Astrocyte (in vitro differentiated cells and primary cell): ENCODE data around the gene ULK4. TPM values are rescaled to one million over a fixed set of nuclear protein-coding genes. Genes with fewer than 3 reads are reported as not detected.

Experiments
- DNase-seq: peaks from one replicate; pipeline ENCODE4 v3.0.0-alpha.2; 2010; ENCODE audit warnings: low read depth
- FAIRE-seq: peaks from 2 replicates; lab custom pipeline; 2011; peaks lifted over from hg19 to GRCh38; lab: Jason Lieb, UNC
- H2AFZ ChIP-seq: 2 replicates; pipeline ENCODE4 v1.6.0; 2012; ENCODE audit warnings: low read depth, low read length, inconsistent platforms
- H3K27ac ChIP-seq: 2 replicates; pipeline ENCODE4 v1.5.1; 2011; ENCODE audit warnings: low read depth, low read length, inconsistent platforms
- H3K27me3 ChIP-seq: 2 replicates; pipeline ENCODE4 v1.6.0; 2011; ENCODE audit warnings: low read length, inconsistent platforms; ENCODE audit not compliant: insufficient read depth
- H3K36me3 ChIP-seq: 2 replicates; pipeline ENCODE4 v1.5.1; 2011; ENCODE audit warnings: low read length, inconsistent platforms; ENCODE audit not compliant: insufficient read depth
- H3K4me1 ChIP-seq: 2 replicates; pipeline ENCODE4 v1.5.1; 2011; ENCODE audit warnings: low read length, inconsistent platforms; ENCODE audit not compliant: insufficient read depth
- H3K4me2 ChIP-seq: 2 replicates; pipeline ENCODE4 v1.6.0; 2012; ENCODE audit warnings: low read length, inconsistent platforms
- H3K4me3 ChIP-seq: 2 replicates; pipeline ENCODE4 v1.5.1; 2011; ENCODE audit warnings: low read depth, mild to moderate bottlenecking, low read length, inconsistent platforms; ENCODE audit not compliant: insufficient read depth
- H3K79me2 ChIP-seq: 2 replicates; pipeline ENCODE4 v1.6.0; 2012; ENCODE audit warnings: mild to moderate bottlenecking, low read length, inconsistent platforms; ENCODE audit not compliant: insufficient read depth
- H3K9ac ChIP-seq: 2 replicates; pipeline ENCODE4 v1.6.0; 2012; ENCODE audit warnings: mild to moderate bottlenecking, low read length, inconsistent platforms
- H3K9me3 ChIP-seq: 2 replicates; pipeline ENCODE4 v1.5.1; 2012; ENCODE audit warnings: low read depth, mild to moderate bottlenecking, low read length, inconsistent platforms; ENCODE audit not compliant: insufficient read depth
- H4K20me1 ChIP-seq: 2 replicates; pipeline ENCODE4 v1.6.0; 2012; ENCODE audit warnings: low read length, inconsistent platforms; ENCODE audit not compliant: insufficient read depth
- H3K27ac Mint-ChIP-seq: one replicate; pipeline ENCODE4 v1.8.0; 2021; ENCODE audit warnings: mild to moderate bottlenecking, mixed read lengths; ENCODE audit not compliant: unreplicated experiment
- H3K27me3 Mint-ChIP-seq: one replicate; pipeline ENCODE4 v1.8.0; 2021; ENCODE audit warnings: low read depth, mixed read lengths; ENCODE audit not compliant: unreplicated experiment
- H3K36me3 Mint-ChIP-seq: one replicate; pipeline ENCODE4 v1.8.0; 2021; ENCODE audit warnings: low read depth, mixed read lengths; ENCODE audit not compliant: unreplicated experiment
- H3K4me1 Mint-ChIP-seq: one replicate; pipeline ENCODE4 v1.8.0; 2021; ENCODE audit warnings: low read depth, mixed read lengths; ENCODE audit not compliant: unreplicated experiment
- H3K4me3 Mint-ChIP-seq: one replicate; pipeline ENCODE4 v1.8.0; 2021; ENCODE audit warnings: mild to moderate bottlenecking, moderate library complexity, mixed read lengths; ENCODE audit not compliant: unreplicated experiment
- H3K9me3 Mint-ChIP-seq: one replicate; pipeline ENCODE4 v1.8.0; 2021; ENCODE audit warnings: mild to moderate bottlenecking, mixed read lengths; ENCODE audit not compliant: unreplicated experiment
- CTCF ChIP-seq: IDR thresholded peaks from 2 replicates; pipeline ENCODE4 v1.5.1; 2011; ENCODE audit warnings: low read depth, mild to moderate bottlenecking, inconsistent platforms, low read length, moderate library complexity; ENCODE audit not compliant: insufficient read depth
- EZH2 ChIP-seq: IDR thresholded peaks from 2 replicates; pipeline ENCODE4 v1.6.1; 2012; ENCODE audit warnings: mild to moderate bottlenecking, low read length, inconsistent platforms; ENCODE audit not compliant: insufficient read depth
- total RNA-seq: library from RNA; stranded (reverse); gene quantifications from 2 replicates; pipeline ENCODE4 v1.2.1, GENCODE V29; 2021

ULK4 gene
- total RNA-seq, 1 donor from 2014 or later, result 6.6 TPM

DNA sequence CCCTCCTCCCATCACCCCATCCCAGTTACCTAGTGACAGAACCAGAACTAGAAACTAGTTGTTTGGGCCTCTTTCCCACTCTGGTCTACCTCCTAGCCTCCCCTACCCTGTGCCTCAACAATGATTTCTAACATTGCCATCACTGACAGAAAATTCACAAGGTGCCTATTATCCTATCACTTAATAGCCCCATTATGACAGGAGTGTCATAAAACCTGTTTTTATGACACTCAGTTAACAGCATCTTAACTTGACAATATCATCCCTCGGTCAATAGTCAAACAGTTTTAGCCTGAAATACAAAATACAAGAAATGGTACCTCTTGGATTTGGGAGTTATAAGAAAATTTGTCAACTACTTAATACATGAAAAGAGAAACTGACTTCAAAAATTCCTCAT, 46.5 kb downstream of the ULK4 start:
- H3K9me3 Mint-ChIP-seq, result no peaks in the 10 kb centered on the region
- no peak for FAIRE-seq
- no peak for DNase-seq
- no peak overlapping the region for H3K4me3 Mint-ChIP-seq
- Histone ChIP-seq H3K4me1 (no peaks in the 10 kb centered on the region), H3K27ac (no peak overlapping the region), H2AFZ (no peak overlapping the region), H3K79me2 (no peaks in the 10 kb centered on the region), H3K27me3 (no peaks in the 10 kb centered on the region), H3K4me2 (no peak overlapping the region), H3K9me3 (no peaks in the 10 kb centered on the region), H3K9ac (no peak overlapping the region), H3K4me3 (no peak overlapping the region), H4K20me1 (no peaks in the 10 kb centered on the region), H3K36me3 (no peaks in the 10 kb centered on the region)
- H3K36me3 Mint-ChIP-seq, result peaks cover 2% of the 10 kb centered on the region
- TF ChIP-seq EZH2 (no peak), CTCF (no peak)
- H3K4me1 Mint-ChIP-seq, result no peaks in the 10 kb centered on the region
- no peaks in the 10 kb centered on the region for H3K27me3 Mint-ChIP-seq
- H3K27ac Mint-ChIP-seq, result no peak overlapping the region

DNA sequence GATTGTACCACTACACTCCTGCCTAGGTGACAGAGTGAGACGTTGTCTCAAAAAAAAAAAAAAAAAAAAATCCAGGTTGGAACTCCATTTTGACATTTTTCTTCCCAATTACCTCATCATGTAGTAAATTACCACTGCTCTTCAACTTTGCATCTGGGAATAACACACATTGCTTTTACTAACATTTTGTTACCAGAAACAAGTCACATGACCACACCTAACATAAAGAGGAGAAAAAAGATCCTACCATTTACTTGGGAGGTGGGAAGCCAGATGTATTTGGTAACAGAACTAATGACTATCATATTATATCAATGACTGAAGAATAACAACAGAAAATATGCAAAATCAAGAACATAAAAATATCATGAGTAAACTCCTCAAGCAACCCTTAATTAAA, 49.6 kb downstream of the ULK4 start:
- H3K27me3 Mint-ChIP-seq, result no peaks in the 10 kb centered on the region
- H3K4me3 ChIP-seq, result no peak overlapping the region
- H3K36me3 Mint-ChIP-seq, result peaks cover 2% of the 10 kb centered on the region
- no peaks in the 10 kb centered on the region for H3K9me3 Mint-ChIP-seq
- no peaks in the 10 kb centered on the region for H3K79me2 ChIP-seq
- FAIRE-seq (peak; percentile 32), DNase-seq (no peak)
- no peaks in the 10 kb centered on the region for H3K4me1 ChIP-seq
- TF ChIP-seq EZH2 (no peak), CTCF (no peak)
- no peaks in the 10 kb centered on the region for H3K36me3 ChIP-seq
- no peak overlapping the region for H3K27ac Mint-ChIP-seq
- H4K20me1 ChIP-seq, result no peaks in the 10 kb centered on the region
- no peaks in the 10 kb centered on the region for H3K27me3 ChIP-seq
- no peak overlapping the region for H3K4me2 ChIP-seq
- no peak overlapping the region for H3K4me3 Mint-ChIP-seq
- H3K9me3 ChIP-seq, result no peaks in the 10 kb centered on the region
- peaks cover 5% of the 10 kb centered on the region for H3K4me1 Mint-ChIP-seq
- H3K27ac ChIP-seq, result no peak overlapping the region
- no peak overlapping the region for H2AFZ ChIP-seq
- no peak overlapping the region for H3K9ac ChIP-seq

GRCh38 chr3:41907330-41908073, 54.4 kb downstream of the ULK4 start:
- Histone ChIP-seq H4K20me1 (no peaks in the 10 kb centered on the region), H3K79me2 (no peaks in the 10 kb centered on the region), H3K9ac (no peak overlapping the region), H2AFZ (no peak overlapping the region), H3K4me3 (no peak overlapping the region), H3K4me1 (no peaks in the 10 kb centered on the region), H3K27me3 (no peaks in the 10 kb centered on the region), H3K4me2 (no peak overlapping the region), H3K36me3 (no peaks in the 10 kb centered on the region), H3K27ac (no peak overlapping the region), H3K9me3 (no peaks in the 10 kb centered on the region)
- FAIRE-seq (no peak), DNase-seq (peak; percentile 47)
- Mint-ChIP-seq H3K27ac (no peak overlapping the region), H3K4me1 (peaks cover 5% of the 10 kb centered on the region), H3K4me3 (no peak overlapping the region), H3K27me3 (no peaks in the 10 kb centered on the region), H3K9me3 (no peaks in the 10 kb centered on the region), H3K36me3 (peaks cover 2% of the 10 kb centered on the region)
- TF ChIP-seq EZH2, result no peak
- TF ChIP-seq CTCF, result no peak
